SJCRH30 (cell line): ENCODE results near the gene SLC39A2. TPM values are rescaled to one million over a fixed set of nuclear protein-coding genes. Genes with fewer than 3 reads are reported as not detected.

ENCODE experiments used
- DNase-seq, 2 experiments: peaks; one replicate each; pipeline ENCODE4 v3.0.0-alpha.2; 2015 to 2020
- H3K27ac ChIP-seq: fragments of 250-450 bp; sonication (Bioruptor Pico); 2 replicates; pipeline ENCODE4 v1.5.1; 2020; ENCODE audit warnings: mild to moderate bottlenecking, moderate library complexity
- H3K27me3 ChIP-seq: fragments of 250-450 bp; sonication (Bioruptor Pico); 2 replicates; pipeline ENCODE4 v1.5.1; 2020; ENCODE audit warnings: mild to moderate bottlenecking, moderate library complexity
- H3K36me3 ChIP-seq: fragments of 250-450 bp; sonication (Bioruptor Pico); 2 replicates; pipeline ENCODE4 v1.5.1; 2020; ENCODE audit warnings: mild to moderate bottlenecking, moderate library complexity
- H3K4me1 ChIP-seq: fragments of 250-450 bp; sonication (Bioruptor Pico); 2 replicates; pipeline ENCODE4 v1.5.1; 2020; ENCODE audit warnings: mild to moderate bottlenecking, moderate library complexity
- H3K4me3 ChIP-seq: fragments of 250-450 bp; sonication (Bioruptor Pico); 2 replicates; pipeline ENCODE4 v1.5.1; 2020; ENCODE audit warnings: mild to moderate bottlenecking, moderate library complexity
- H3K9me3 ChIP-seq: fragments of 250-450 bp; sonication (Bioruptor Pico); replicated peaks from 2 replicates; pipeline ENCODE4 v1.5.1; 2020; ENCODE audit warnings: mild to moderate bottlenecking, moderate library complexity
- total RNA-seq: library from RNA; depleted of rRNA; stranded (reverse); fragments of >200 nt; shearing (Covaris generic); gene quantifications from 2 replicates; pipeline ENCODE4 v1.2.3, GENCODE V29; 2014; rRNA removed

The SLC39A2 gene
- total RNA-seq, 1 experiment from 2014 or later = 0.06 TPM

DNA sequence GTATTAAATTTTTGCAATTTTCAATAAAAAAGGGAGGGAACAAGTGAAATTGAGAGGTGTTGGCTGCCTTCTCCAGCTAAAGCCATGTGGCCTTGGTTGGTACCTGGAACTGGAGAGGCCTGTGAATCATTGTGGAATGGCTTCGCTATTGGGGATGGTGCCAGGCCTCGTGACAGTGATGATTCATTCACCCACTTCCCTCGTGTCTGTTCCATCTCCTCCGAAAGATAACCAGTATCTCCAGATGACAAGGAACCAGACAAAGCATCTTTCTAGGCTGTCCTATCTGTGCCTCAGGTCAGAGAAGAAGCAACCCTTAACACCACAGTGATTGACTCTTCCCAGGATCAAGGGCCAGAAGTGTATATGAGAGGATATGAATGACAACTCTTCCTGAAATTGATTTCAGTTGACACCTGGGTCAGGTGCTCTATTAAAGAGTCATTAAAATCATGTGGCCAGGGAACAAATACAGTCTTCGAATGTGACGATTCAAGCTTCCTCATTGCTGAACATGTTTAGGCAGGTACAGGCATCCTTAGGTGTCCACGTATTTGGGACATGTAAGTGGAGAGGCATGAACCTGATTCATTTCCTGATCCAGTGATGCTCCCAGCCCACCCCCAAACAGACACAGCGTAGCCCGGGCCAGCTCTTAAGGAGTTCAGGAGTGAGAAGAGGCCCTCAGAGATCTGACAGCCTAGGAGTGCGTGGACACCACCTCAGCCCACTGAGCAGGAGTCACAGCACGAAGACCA lies 42.8 kb downstream of the SLC39A2 start, which contains the start of gene RNASE7:
Gene RNASE7 (plus strand): TSS at position 687 of the 758 bp plus-strand sequence. CDS start 631 bp downstream, outside the sequence.
- Histone ChIP-seq H3K27ac (no peak within 1 kb of the TSS), H3K27me3 (no peaks in the 10 kb centered on the region), H3K4me1 (peaks cover 31% of the 10 kb centered on the region), H3K4me3 (no peak within 1 kb of the TSS), H3K9me3 (no peaks in the 10 kb centered on the region), H3K36me3 (no peaks in the 10 kb centered on the region)
- no peak for DNase-seq

DNA sequence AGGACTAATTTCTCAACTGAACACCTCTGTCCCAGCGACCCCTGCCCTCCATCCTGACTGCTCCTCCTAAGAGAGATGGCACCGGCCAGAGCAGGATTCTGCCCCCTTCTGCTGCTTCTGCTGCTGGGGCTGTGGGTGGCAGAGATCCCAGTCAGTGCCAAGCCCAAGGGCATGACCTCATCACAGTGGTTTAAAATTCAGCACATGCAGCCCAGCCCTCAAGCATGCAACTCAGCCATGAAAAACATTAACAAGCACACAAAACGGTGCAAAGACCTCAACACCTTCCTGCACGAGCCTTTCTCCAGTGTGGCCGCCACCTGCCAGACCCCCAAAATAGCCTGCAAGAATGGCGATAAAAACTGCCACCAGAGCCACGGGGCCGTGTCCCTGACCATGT lies 43.8 kb downstream of the SLC39A2 start:
- DNase-seq = no peak
- Histone ChIP-seq H3K4me1 (peaks cover 31% of the 10 kb centered on the region), H3K4me3 (no peak overlapping the region), H3K27ac (no peak overlapping the region), H3K27me3 (no peaks in the 10 kb centered on the region), H3K9me3 (no peaks in the 10 kb centered on the region), H3K36me3 (no peaks in the 10 kb centered on the region)

DNA sequence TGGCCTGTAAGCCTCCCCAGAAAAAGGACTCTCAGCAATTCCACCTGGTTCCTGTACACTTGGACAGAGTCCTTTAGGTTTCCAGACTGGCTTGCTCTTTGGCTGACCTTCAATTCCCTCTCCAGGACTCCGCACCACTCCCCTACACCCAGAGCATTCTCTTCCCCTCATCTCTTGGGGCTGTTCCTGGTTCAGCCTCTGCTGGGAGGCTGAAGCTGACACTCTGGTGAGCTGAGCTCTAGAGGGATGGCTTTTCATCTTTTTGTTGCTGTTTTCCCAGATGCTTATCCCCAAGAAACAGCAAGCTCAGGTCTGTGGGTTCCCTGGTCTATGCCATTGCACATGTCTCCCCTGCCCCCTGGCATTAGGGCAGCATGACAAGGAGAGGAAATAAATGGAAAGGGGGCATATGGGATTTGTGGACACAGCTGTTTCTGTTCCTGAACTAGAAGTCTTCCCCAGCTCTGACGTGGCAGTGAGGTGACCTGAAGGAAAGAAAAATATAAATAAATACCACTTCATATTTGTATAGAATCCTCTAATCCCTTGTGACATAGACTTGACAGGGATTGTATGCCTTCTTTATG lies 44.4 kb downstream of the SLC39A2 start:
- H3K9me3 ChIP-seq = no peaks in the 10 kb centered on the region
- H3K4me3 ChIP-seq = no peak overlapping the region
- no peak for DNase-seq
- H3K27me3 ChIP-seq = no peaks in the 10 kb centered on the region
- H3K4me1 ChIP-seq = peaks cover 25% of the 10 kb centered on the region
- no peaks in the 10 kb centered on the region for H3K36me3 ChIP-seq
- no peak overlapping the region for H3K27ac ChIP-seq

DNA sequence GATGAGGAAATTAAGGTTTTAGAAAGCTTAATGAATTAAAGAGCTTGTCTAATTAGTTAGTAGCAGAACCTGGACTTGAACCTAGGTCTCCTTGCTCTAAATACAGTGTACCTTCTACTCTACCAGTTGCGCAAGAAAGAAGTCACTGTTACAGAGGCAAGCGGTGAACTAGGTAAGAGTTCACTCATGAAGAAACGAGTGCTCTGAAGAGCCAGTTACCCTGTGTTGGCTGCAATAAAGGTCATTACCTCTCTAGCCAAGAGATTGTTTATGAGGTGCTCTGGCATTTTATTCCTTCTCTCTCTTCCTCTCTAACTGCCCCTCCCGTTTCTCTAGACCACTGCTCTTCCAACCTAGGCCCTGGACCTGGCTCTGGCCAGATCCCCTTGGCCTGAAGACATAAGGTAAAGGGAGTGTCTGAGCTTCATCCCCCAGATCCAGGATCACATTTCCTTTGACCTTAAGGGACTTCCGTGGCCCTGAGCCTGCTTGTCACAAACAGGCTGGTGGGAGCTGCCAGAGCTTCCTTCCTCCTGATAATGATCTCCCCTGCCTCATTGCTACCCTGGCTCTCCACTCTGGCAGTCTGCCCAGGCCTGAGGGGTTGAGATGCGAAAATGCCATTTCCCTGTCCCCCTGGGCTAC lies 45.0 kb downstream of the SLC39A2 start:
- H3K9me3 ChIP-seq = no peaks in the 10 kb centered on the region
- no peak overlapping the region for H3K4me3 ChIP-seq
- H3K27ac ChIP-seq = no peak overlapping the region
- peak; percentile 46 to 54 for DNase-seq
- H3K4me1 ChIP-seq = peaks cover 21% of the 10 kb centered on the region
- H3K36me3 ChIP-seq = no peaks in the 10 kb centered on the region
- no peaks in the 10 kb centered on the region for H3K27me3 ChIP-seq

DNA sequence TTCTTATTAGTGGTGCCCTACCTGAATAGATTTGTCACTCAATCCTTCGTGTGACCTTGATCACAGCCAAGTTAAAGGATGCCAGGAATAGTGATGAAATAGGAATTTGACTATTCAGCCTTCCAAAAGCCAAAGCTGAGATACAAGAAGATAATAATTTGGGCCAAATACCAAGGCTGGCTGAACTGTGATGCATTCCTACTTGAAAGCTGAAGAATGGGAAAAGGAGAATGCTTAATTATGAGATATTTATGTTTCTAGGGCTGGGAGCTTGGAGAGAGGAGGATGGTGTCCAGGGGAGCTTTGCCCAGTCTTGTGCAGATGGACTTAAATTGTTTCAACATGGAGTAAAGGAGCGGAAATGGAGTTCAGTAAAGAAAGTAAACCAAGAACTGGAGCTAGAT lies 48.3 kb downstream of the SLC39A2 start:
- peaks cover 10% of the 10 kb centered on the region for H3K4me1 ChIP-seq
- no peak overlapping the region for H3K4me3 ChIP-seq
- no peak for DNase-seq
- H3K36me3 ChIP-seq = no peaks in the 10 kb centered on the region
- H3K27ac ChIP-seq = no peak overlapping the region
- no peaks in the 10 kb centered on the region for H3K27me3 ChIP-seq
- no peaks in the 10 kb centered on the region for H3K9me3 ChIP-seq

DNA sequence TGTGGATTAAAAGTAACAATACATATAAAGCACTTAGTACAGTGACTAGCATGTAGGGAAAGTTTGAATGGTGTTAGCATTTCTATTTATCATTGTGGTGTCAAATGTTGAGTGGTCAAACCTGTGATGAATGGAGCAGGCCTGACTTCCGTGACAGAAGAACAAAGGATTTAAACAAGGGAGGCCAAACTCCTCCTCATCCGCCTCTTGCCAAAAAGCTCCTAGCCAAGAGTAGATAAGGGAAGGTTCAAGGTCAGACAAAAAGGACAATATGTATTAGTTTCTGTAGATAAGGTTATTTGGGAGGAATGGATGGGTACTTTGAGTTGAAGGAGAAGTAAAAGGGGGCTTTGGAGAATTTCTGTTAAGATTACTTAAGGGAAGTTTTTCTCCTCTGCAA lies 49.5 kb downstream of the SLC39A2 start:
- Histone ChIP-seq H3K4me3 (no peak overlapping the region), H3K36me3 (no peaks in the 10 kb centered on the region), H3K27me3 (no peaks in the 10 kb centered on the region), H3K27ac (no peak overlapping the region), H3K9me3 (no peaks in the 10 kb centered on the region), H3K4me1 (peaks cover 8% of the 10 kb centered on the region)
- DNase-seq = no peak

DNA sequence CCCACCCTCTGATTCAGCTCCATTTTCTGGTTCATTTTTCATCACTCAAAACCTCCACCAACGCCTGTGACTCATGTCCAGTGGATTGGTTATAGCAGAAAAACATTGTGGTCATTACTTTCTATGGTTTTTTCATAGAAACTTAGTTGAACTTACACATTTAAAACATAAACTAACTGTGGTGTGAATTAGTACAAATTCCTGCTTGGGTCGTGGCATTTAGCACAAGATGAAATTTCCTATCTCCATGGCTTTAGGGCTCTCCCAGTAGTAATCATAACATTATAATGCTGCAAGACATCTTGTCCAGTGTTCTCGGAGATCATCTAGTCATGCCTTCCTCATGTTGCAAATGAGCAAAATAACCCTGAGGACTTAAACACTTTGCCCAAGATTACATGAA lies 50.2 kb downstream of the SLC39A2 start:
- DNase-seq = no peak
- peaks cover 2% of the 10 kb centered on the region; the same call in 1 of the 2 replicates for H3K4me1 ChIP-seq
- no peaks in the 10 kb centered on the region for H3K9me3 ChIP-seq
- no peak overlapping the region for H3K4me3 ChIP-seq
- no peak overlapping the region for H3K27ac ChIP-seq
- H3K27me3 ChIP-seq = no peaks in the 10 kb centered on the region
- H3K36me3 ChIP-seq = no peaks in the 10 kb centered on the region

DNA sequence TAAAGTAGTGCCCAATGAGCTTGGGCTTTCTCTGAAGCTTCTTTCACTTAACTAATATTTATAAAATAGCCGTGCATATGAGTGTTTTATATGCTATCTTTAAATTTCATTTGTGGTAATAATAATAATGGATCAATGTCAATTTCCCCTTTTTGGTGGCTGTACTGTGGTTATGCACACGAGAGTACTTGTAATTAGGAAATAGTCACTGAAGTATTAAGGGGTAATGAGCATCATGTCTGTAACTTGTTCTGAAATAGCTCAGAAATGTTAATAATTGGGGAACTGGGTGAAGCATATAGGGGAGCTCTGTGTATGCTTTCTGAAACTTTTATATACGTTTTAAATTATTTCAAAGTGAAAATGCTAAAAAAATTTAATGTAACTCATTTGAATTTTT lies 51.5 kb downstream of the SLC39A2 start:
- no peak for DNase-seq
- Histone ChIP-seq H3K9me3 (no peaks in the 10 kb centered on the region), H3K4me3 (no peak overlapping the region), H3K27me3 (peaks cover 4% of the 10 kb centered on the region; the same call in 1 of the 2 replicates), H3K27ac (no peak overlapping the region), H3K4me1 (no peaks in the 10 kb centered on the region), H3K36me3 (no peaks in the 10 kb centered on the region)

Other genes with a start within 250 kb of the SLC39A2 start
- gene EDDM3B, start 230.9 kb upstream of the SLC39A2 start, total RNA-seq = not detected in 2 replicates
- not detected in 2 replicates for gene RNASE6, start 218.0 kb upstream of the SLC39A2 start, total RNA-seq
- not detected in 2 replicates for gene RNASE1, start 196.4 kb upstream of the SLC39A2 start, total RNA-seq
- gene RNASE3, start 107.9 kb upstream of the SLC39A2 start, total RNA-seq = not detected in 2 replicates
- gene RNASE2, start 43.8 kb upstream of the SLC39A2 start, total RNA-seq = not detected in 2 replicates
- gene METTL17, start 9.3 kb upstream of the SLC39A2 start, total RNA-seq = 49.6 and 70.4 TPM in 2 replicates
- gene NDRG2, start 25.8 kb downstream of the SLC39A2 start, total RNA-seq = 4.9 and 5.8 TPM in 2 replicates
- gene TPPP2, start 30.9 kb downstream of the SLC39A2 start, total RNA-seq = not detected in 2 replicates
- not detected in 2 replicates for gene RNASE13, start 35.5 kb downstream of the SLC39A2 start, total RNA-seq
- not detected in 2 replicates for gene RNASE7, start 43.1 kb downstream of the SLC39A2 start, total RNA-seq
- not detected in 2 replicates for gene RNASE8, start 58.5 kb downstream of the SLC39A2 start, total RNA-seq
- 28.3 and 29.3 TPM in 2 replicates for gene ARHGEF40, start 71.0 kb downstream of the SLC39A2 start, total RNA-seq
- gene ZNF219, start 99.4 kb downstream of the SLC39A2 start, total RNA-seq = 2.6 and 5.9 TPM in 2 replicates
- not detected in 2 replicates for gene TMEM253, start 101.8 kb downstream of the SLC39A2 start, total RNA-seq
- 0.03 TPM in 1 of 2 replicates, not detected in the other for gene OR5AU1, start 156.8 kb downstream of the SLC39A2 start, total RNA-seq